Cerebellar nuclear complex (tissue), 1 donor: ENCODE results near the gene CTIF.
A peak's percentile ranks its signal among the peaks of the same experiment; 100 is the strongest.
"Not testable (repeated sequence)": the region's sequence is repeated elsewhere in the genome, so short reads cannot be mapped to it uniquely, and the experiment has no call there.

ENCODE experiments used
- DNase-seq, 2 experiments: peaks; one replicate each; lab custom pipeline; 2025; lab: John Stamatoyannopoulos, UW

CTIF gene

DNA sequence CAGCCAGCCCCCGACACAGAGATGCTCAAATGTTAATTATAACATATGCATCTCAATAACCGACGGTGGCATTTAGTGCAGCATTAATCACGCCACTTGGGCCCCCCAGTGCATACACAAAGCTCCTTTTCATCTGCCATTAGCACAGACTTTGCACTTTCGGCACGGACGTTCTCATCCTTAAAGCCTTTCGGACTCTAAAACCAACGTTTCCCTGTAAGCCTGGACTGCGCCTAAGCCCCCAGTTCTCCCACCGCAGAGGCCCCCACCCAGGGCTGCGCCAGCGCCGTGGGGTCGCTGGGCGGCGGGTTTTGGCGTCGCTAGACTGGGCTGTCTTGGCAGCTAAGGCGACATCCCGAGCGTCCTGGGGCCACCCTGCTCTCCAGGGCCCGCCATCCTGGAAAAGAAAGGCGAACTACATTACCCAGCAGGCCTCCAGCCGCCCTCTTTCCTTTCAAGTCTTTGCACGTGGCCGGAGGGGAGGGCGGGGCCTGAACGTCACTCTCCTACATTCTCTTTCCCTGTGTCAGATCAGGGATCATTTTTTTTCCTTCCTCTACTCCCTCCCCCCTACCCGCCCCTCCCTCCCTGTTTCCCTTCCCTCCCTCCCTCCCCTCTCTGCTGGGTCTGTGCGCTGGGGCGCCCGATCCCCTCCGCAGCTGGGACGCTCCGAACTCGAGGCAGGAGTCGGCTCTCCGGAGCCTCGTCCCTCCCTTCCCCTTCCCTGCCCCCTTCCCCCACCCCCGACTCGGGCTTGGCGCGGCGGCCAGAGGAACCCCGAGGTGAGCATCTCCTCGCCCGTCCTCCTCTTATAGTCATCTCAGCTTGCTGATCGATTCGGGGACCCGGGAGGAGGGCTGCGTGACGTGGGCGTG lies at the start of gene CTIF:
CTIF (plus strand) TSS at position 501 of the 875 bp plus-strand sequence. CDS start 80,535 bp downstream, outside the sequence.
- peak; percentile 70 to 96 for DNase-seq

DNA sequence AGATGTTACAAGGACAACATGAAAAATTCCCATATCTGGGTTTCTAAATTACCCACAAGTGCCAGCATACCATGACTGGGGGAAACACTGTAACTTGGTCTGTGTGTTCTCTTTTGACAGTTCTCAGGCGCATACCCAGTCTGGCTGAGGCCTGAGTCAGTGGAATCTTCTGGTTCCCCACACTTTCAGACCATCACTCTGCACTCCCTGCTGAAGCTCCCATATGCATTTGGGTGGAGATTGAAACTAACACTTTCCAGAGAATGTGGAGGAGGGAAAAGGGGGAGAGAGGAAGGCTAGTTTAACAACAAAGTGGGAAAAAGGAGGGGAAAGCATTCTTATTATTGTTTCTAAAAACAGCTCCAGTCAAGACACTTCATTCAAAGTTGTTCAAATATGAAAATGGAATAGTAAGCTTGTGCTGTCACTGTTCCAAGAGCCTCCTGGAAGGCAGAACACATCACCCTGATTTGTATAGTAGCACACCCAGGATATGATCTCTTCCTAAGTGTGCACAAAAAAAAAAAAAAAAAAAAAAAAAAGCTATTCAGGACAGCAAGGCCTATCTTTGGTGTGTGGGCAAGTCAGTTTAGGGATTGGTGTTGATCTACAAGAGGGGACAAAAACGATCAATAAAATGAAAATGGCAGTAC lies 48.1 kb upstream of the CTIF start:
- no peak for DNase-seq

DNA sequence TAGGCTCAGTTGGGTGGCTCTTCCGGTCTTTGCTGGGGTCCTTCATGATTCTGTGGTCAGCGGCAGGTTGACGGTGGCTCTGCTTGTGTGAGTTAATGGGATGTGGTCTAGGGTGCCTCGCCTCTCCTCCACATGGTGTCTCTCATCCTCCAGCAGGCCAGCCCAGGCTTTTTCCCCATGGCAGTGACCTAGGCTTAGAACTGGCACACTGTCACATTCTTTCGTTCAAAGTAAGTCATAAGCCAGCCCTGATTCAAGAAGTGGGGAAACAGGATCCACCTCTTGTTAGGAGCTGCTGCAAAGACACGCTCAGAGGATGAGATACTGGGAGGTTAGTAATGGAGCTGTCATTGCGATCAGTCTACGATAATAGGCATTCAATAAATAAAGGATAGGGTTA lies 46.0 kb upstream of the CTIF start:
- DNase-seq: no peak

DNA sequence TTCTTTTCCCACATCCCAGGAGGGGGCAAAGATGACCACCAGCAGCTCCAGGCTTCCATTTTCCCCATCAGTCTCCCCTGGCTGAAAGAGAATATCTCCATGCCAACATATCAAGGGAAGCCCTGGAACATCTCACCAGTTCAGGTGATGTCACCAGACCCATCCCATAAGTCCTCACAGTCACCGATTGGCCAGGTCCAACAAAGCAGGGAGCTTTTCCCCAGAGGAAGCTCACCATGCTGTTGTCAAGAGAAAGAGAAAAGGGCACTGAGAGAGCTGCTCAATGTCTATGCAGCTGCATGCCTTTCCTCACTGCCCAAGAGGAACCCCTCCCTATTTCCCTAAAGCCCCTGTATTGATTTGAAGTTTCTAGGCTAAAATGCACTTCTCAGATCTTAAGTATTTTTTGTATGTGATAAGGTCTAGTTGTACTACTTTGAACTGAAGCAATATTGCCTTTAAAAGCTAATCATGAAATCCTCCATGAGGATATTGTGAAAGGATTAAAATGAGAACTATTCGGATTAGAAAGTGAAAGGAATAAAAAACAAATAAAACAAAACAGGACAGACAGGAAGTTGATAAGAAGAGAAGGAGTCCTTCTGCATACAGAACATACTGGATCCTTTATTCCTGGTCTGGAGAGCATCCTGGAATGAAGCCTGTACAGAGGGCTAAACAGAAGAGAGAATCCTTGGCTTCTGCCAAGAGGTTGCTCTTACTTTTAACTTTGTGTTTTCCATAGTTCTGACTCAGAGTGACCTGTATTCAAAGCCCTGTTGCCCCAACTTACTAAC lies 45.2 kb upstream of the CTIF start:
- no peak for DNase-seq

DNA sequence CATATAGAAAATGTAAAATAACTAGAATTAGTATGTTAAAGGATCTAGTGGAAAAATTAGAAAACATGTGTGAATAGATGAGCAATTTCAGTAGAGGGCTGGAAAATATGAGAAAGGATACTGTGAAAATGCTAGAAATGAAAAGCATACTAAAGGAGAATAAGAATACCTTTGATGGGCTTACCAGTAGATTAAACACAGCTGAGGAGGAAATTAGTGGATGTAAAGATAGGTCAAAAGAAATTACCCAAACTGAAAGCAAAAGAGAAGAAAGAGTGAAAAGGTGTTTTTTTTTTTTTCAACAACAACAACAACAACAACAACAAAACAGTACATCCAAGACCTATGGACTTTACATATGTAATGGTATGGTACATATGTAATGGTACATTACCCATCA lies 41.0 kb upstream of the CTIF start:
- no peak for DNase-seq

DNA sequence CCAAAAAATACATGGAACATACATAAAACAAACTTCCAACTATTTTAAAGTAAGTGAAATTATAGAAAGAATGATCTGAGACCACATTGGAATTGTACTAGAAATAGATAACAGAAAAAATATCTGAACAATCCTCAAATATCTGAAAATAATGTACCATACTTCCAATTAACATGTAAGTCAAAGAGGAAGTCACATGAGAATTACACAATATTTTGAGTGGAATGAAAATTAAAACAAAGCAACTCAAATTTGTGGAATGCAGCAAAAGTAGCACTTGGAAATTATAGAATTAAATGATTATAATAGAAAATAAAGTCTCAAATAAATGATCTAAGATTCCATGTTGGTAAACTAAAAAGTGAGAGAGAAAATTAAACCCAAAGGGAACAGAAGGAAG lies 38.3 kb upstream of the CTIF start:
- no peak for DNase-seq

DNA sequence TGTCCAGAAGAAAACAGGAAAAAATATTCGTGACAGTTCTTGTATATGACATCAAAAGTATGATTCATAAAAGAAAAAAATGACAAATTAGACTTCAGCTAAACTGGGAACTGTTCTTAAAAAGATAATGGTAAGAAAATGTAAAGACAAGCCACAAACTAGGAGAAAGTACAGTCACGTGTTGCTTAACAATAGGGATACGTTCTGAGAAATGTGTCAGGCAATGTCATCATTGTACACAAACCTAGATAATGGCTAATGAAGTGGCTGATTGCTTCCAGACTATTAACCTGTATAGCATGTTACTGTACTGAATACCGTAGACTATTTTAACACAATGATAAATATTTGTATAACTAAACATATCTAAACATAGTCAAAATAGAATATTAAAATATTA lies 35.9 kb upstream of the CTIF start:
- DNase-seq: no peak

DNA sequence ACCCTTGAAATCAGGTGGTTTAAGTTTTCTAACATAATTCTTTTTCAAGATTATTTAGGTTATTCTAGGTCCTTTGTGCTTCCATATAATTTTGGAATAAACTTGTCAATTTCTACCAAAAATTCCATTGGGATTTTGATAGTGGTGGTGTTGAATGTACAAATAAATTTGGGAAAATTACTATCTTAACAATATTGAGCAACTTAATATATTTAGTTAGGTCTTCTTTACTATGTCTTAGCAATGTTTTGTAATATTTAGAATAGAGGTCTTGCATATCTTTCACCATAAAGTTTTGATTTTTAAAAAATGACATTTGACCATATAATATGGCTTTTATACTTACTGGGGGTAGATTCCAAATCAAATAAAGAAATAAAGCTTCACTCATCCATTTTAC lies 34.0 kb upstream of the CTIF start:
- DNase-seq: no peak

DNA sequence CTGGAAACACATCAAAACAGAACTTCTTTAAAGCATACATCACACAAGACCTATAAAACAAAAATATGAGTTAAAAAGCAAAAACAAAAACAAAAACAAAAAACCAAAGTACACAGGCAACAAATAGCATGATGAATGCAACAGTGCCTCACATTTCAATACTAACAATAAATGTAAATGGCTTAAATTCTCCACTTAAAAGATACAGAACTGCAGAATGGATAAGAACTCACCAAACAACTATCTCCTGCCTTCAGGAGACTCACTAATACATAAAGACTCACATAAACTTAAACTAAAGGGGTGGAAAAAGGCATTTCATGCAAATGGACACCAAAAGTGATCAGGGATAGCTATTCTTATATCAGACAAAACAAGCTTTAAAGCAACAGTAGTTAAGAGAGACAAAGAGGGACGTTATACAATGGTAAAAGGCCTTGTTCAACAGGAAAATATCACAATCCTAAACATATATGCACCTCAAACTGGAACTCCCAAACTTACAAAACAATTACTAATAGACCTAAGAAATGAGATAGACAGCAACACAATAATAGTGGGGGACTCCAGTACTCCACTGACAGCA lies 31.8 kb upstream of the CTIF start:
- not testable (repeated sequence) for DNase-seq

DNA sequence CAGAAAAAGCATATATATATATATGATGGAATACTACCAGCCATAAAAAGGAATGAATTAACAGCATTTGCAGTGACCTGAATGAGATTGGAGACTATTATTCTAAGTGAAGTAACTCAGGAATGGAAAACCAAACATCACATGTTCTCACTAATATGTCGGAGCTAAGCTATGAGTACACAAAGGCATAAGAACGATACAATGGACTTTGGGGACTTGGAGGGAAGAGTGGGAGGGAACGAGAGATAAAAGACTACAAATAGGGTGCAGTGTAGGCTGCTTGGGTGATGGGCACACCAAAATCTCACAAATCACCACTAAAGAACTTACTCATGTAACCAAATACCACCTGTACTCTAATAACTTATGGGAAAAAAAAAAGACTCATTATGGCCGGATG lies 26.3 kb upstream of the CTIF start:
- not testable (repeated sequence) for DNase-seq

DNA sequence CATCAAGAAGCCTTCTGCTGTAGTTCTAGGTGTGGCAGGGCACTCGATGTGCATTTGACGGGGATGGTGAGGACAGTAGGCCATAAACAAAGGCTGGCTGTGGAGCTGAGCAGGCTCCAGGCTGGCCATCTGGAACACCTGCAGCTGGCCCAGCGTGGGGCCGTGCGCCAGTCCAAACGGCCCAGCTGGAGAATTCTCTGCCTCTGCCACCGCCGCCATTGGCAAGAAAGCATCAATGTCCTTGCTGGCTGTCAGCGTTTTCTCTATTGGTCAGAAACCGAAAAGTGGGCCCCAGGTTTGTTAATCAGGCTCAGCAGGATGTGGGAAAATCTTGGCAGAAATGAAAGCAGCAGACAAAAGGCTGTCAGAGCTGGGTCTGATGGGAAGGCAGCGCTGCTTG lies 24.0 kb upstream of the CTIF start:
- DNase-seq: no peak

DNA sequence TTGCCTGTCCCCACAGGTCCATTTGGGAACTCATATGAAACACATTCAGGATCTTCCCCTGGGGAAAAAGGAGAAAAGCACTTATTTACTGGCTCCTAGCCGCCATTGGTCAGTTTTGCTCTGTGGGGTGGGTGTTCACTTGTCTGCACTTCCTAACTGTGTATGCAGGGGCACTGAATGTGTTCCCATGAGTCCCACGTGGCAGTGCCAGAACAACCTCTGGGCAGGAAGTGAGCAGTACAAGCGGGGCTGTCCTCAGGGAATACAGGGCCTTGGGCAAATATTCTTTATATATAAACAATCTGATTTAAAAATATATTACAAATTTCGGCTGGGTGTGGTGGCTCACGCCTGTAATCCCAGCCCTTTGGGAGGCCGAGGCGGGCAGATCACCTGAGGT lies 21.8 kb upstream of the CTIF start:
- DNase-seq: no peak

DNA sequence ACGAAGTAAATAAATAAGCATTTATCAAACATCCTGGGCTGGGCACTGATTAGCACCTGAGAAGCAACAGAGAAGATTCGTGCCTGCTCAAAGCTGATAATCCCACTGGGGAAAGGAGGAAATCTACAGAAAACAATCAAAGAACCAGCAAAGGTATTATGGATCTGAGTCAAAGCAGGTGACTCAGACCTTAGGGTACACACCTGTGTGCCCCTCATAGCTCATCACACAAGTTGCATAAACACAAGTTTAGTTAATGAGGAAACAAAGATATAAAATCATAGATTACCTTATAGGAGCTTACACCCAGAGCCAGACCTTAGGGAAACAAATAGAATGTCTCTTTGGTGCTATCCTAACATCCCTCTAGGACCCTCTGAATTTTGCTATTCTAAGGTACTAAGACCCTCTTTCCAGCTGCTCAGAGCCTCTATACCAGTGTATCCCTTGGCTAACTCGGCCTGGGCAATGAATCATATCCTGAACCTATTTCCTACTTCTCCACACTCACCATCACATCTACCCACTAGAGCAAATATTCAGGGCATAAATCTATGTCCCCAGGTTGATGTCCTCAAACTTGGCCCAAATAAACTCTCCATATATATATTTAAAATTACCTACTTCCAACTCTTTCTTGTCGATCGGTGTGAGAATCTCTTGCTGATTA lies 19.3 kb upstream of the CTIF start:
- DNase-seq: no peak

DNA sequence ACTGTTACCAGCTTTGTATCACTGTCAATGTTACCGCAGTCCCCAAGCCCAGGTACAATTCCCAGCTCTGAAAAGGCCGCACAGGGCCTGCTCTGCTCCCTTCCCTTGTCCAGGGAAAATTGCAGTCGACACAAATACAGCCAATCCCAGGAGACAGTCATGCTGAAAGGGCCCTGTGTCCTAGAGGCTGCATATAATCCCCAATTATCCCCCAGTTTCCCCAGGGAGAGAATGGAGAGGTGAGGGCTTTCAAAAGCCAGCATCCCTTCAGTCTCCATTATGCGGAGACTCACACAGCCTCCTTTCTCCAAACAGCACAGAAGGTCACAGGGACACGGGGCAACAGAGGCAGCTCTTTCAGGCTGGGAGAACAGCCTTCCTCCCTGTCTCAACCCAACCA lies 17.1 kb upstream of the CTIF start:
- DNase-seq: no peak

DNA sequence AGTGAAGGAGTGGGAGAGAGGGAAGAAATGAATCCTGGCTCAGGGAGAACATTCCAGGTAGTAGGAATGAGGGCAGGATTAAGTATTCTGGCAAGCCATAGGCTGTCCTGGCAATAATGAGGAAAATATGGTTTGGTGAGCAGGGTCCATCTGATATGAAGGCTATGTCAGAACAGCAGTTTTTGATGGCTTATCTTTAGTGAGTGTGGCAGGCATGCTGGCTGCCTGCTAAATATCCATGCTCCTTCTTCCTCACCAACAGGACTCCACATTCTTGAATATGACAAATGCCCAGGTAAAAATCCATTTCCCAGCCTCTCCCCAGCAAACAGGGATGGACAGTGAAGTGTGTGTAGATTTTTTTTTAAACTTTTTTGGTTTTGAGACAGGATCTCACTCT lies 13.2 kb upstream of the CTIF start:
- DNase-seq: no peak

DNA sequence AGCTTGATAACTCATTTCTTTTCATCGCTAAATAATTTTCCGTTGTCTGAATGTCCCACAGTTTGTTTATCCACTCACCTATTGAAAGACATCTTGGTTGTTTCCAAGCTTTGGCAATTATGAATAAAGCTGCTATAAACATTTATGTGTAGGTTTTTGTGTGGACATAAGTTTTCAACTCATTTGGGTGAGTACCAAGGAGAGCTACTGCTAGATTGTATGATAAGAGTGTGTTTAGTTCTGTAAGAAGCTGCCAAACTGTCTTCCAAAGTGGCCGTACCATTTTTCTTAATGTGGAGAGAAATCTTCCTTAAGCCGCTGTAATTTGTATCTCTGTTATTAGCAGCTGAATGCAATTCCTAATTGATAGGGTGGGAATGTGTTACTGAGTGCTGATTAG lies 11.4 kb upstream of the CTIF start:
- DNase-seq: no peak

DNA sequence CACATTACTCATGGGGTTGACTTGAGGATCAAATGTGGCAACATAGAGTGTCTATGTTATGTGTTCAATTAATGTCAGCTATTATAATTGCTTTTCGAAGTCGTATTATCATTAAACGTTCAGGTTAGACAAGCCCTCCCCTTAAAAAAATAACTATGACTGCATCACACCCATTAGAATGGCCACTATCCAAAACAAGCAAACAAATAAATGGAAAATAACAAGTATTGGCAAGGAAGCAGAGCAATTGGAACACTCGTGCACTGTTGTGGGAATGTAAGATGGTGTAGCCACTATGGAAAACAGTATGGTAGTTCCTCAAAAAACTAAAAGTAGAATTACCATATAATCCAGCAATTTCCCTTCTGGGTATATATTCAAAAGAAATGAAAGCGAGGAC lies 10.0 kb upstream of the CTIF start:
- no peak for DNase-seq

DNA sequence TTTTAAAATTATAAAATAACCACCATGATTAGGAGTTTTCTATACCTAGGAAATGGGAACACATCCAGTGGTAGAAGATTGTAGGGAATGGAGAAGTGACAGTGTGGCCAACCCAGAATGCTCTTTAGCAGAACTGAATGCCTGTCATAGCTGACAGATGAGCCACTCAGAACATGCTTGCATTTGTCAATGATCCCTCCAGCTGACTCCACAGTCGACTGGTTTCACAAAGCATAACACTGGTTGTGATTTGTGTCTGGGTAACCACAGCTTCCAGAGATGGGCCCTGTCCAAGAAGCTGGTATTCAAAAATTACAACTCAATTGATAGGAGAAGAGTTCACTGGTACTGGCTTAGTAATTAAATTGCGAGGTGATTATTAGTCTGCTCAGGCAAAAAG lies 9.0 kb upstream of the CTIF start:
- DNase-seq: no peak

DNA sequence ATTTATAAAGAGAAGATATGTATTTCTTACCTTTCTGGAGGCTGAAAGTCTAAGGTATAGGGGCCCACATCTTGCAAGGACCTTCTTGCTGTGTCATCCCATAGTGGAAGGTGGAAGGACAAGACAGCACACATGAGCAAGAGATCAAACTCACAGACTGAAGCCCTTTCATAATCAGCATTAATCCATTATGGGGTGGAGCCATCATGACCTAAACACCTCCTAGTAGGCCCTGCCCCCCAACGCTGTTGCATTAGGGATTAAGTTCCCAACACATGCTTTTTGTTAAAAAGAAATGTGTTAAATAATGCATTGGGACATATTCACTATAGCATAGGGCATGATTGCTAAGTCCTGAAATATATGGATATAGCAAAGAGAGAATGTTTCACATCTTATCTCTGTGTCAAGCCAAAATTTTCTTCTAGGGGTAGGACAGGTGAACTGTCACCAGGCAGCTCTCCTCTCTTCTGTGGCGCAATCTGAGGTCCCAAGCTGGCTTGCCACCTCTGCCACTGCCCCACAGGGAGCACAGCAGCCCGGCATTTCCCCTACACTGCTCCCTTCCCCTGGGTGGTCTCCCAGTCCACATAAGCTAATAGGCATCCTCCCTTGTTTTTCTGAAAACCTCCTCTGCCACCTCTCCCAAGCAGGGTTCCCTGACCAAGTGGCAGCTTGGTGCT lies 8.3 kb upstream of the CTIF start:
- DNase-seq: no peak

DNA sequence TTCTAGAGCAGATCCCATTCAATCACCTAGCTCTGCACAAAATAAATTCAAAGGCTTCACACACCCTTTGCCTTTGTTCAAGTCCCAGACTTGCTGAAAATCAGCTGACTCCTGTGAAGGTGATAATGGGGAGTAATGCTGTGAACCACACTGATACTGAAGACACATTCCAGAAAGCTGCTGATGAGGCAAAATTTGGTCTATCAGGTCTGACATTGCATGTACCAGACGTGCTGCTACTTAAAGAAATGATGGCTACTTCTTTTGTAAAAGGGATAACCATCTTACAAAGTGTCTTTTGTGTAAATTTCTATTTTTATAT lies 7.8 kb upstream of the CTIF start:
- DNase-seq: no peak

DNA sequence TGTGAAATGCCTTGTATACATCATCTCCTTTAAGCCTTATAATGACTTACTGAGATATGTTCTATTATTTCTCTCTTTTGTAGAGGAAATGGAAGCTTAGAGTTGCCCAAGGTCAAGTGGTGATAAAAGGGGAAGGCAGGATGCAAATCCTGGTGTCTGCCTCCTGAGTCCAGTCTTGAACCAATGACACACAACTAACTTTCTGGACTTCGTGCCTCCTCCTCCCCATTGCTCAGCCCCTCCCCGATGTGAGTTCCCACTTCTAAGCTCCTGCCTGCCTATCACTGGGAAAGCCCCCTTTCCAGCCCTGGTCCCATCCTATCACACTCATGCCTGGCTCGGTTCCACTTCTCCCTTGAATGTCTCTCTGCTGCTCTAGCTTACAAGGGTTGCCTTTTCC lies 6.9 kb upstream of the CTIF start:
- DNase-seq: no peak
